GM12878 (cell line): Measurements from ENCODE around the gene PSPN. TPM values are rescaled to one million over a fixed set of nuclear protein-coding genes. Genes with fewer than 3 reads are reported as not detected.
A peak's percentile ranks its signal among the peaks of the same experiment; 100 is the strongest.

Experiments
- ATAC-seq: fragments of 200-7000 bp; cut with Tn5 transposase; 3 replicates; pipeline ENCODE4 v1.9.1; 2020; ENCODE audit warnings: mild to moderate bottlenecking, moderate library complexity
- BruUV-seq: library from RNA; stranded (reverse); fragments of 400-500 nt; replicated peaks from 2 replicates; lab custom pipeline; 2021; lab: Mats Ljungman, UMichigan
- CTCF ChIA-PET: fragments of 300-600 bp; sonication (Branson Sonifier 250); formaldehyde crosslinking; extraction: SDS; loops from one replicate; lab custom pipeline; 2021; ENCODE audit warnings: inconsistent platforms; lab: Yijun Ruan, JAX
- POLR2A ChIA-PET: fragments of 350-600 bp; formaldehyde crosslinking; extraction: SDS; loops from one replicate; lab custom pipeline; 2021; ENCODE audit warnings: inconsistent platforms; lab: Charles Lee
- RAD21 ChIA-PET: fragments of 300-600 bp; sonication (Branson Sonifier 250); formaldehyde crosslinking; loops from one replicate; lab custom pipeline; 2023; ENCODE audit warnings: antibody characterized with exemption; ENCODE audit not compliant: unreplicated experiment; lab: Charles Lee
- SMC1A ChIA-PET: fragments of 300-600 bp; sonication (Branson Sonifier 250); formaldehyde crosslinking; loops from one replicate; lab custom pipeline; 2023; ENCODE audit not compliant: unreplicated experiment, uncharacterized antibody; lab: Charles Lee
- DNase-seq: peaks from one replicate; pipeline ENCODE4 v3.0.0-alpha.2; 2011; ENCODE audit warnings: low read depth, low spot score
- FAIRE-seq: peaks from 3 replicates; lab custom pipeline; 2011; peaks lifted over from hg19 to GRCh38; lab: Jason Lieb, UNC
- H2AFZ ChIP-seq: 2 replicates; pipeline ENCODE4 v1.6.0; 2011; ENCODE audit warnings: low read depth, low read length, control low read depth; ENCODE audit not compliant: control insufficient read depth
- H3K27ac ChIP-seq: 2 replicates; pipeline ENCODE4 v1.5.1; 2011; ENCODE audit warnings: control low read depth; ENCODE audit not compliant: control insufficient read depth, insufficient read depth
- H3K27me3 ChIP-seq, 2 experiments: replicated peaks in 1 of 2; 2 replicates each; pipeline versions ENCODE4 v1.6.0 to v1.6.1; 2011; ENCODE audit warnings: low read length in 1 of 2; ENCODE audit not compliant: control insufficient read depth in 2 of 2, insufficient read depth in 2 of 2
- H3K36me3 ChIP-seq, 2 experiments: 2 replicates each; pipeline ENCODE4 v1.5.1; 2011; ENCODE audit warnings: low read length in 1 of 2; ENCODE audit not compliant: control insufficient read depth in 2 of 2, insufficient read depth in 2 of 2
- H3K4me1 ChIP-seq: 2 replicates; pipeline ENCODE4 v1.6.1; 2011; ENCODE audit warnings: mild to moderate bottlenecking, low read length, moderate library complexity, mixed read lengths; ENCODE audit not compliant: control insufficient read depth, insufficient read depth
- H3K4me2 ChIP-seq: 2 replicates; pipeline ENCODE4 v1.6.0; 2011; ENCODE audit warnings: control low read depth; ENCODE audit not compliant: control insufficient read depth, insufficient read depth
- H3K4me3 ChIP-seq: fragments of 200-600 bp; sonication (generic); 2 replicates; pipeline ENCODE4 v1.5.1; 2016
- H3K79me2 ChIP-seq: 2 replicates; pipeline ENCODE4 v1.6.0; 2011; ENCODE audit warnings: low read length; ENCODE audit not compliant: control insufficient read depth, insufficient read depth
- H3K9ac ChIP-seq: 2 replicates; pipeline ENCODE4 v1.8.0; 2011; ENCODE audit warnings: low read length, control low read depth, mixed read lengths; ENCODE audit not compliant: control insufficient read depth, insufficient read depth
- H3K9me3 ChIP-seq: replicated peaks from 3 replicates; pipeline ENCODE4 v1.5.1; 2011; ENCODE audit warnings: mild to moderate bottlenecking, low read length; ENCODE audit not compliant: control insufficient read depth, insufficient read depth
- H4K20me1 ChIP-seq: 2 replicates; pipeline ENCODE4 v1.6.0; 2011; ENCODE audit not compliant: control insufficient read depth, insufficient read depth
- BCL11A ChIP-seq: IDR thresholded peaks from 2 replicates; pipeline ENCODE4 v1.6.1; 2011; ENCODE audit warnings: low read depth, low read length
- CREB1 ChIP-seq: IDR thresholded peaks from 2 replicates; pipeline ENCODE4 v1.6.1; 2012; ENCODE audit warnings: low read depth, mild to moderate bottlenecking, inconsistent platforms
- JUND ChIP-seq: IDR thresholded peaks from 2 replicates; pipeline ENCODE4 v1.6.1; 2012; ENCODE audit warnings: low read depth, mild to moderate bottlenecking, low read length, improper control_type of control experiment, moderate library complexity
- KLF5 ChIP-seq: fragments of 450-650 bp; IDR thresholded peaks from 2 replicates; pipeline ENCODE4 v1.6.1; 2014; ENCODE audit warnings: mild to moderate bottlenecking; ENCODE audit not compliant: partially characterized antibody
- PML ChIP-seq: IDR thresholded peaks from 2 replicates; pipeline ENCODE4 v1.6.1; 2012; ENCODE audit warnings: low read length, inconsistent platforms
- POLR2A ChIP-seq: IDR thresholded peaks from 2 replicates; pipeline ENCODE4 v1.6.1; 2011; ENCODE audit warnings: low read depth, mild to moderate bottlenecking, low read length
- POLR2AphosphoS5 ChIP-seq: IDR thresholded peaks from 2 replicates; pipeline ENCODE4 v1.6.1; 2011; ENCODE audit warnings: mild to moderate bottlenecking, low read length, inconsistent platforms
- POU2F2 ChIP-seq: IDR thresholded peaks from 3 replicates; pipeline ENCODE4 v1.6.1; 2011; ENCODE audit warnings: low read depth, mild to moderate bottlenecking, low read length, borderline replicate concordance
- RAD21 ChIP-seq: IDR thresholded peaks from 2 replicates; pipeline ENCODE4 v1.6.1; 2011; ENCODE audit warnings: mild to moderate bottlenecking, low read depth, low read length, moderate library complexity; ENCODE audit not compliant: insufficient read depth
- SMAD5 ChIP-seq: IDR thresholded peaks from 2 replicates; pipeline ENCODE4 v1.6.1; 2016; ENCODE audit warnings: antibody characterized with exemption, low read depth
- SMC3 ChIP-seq: IDR thresholded peaks from 2 replicates; pipeline ENCODE4 v1.6.1; 2011; ENCODE audit warnings: low read length, improper control_type of control experiment, borderline replicate concordance
- TCF12 ChIP-seq: IDR thresholded peaks from 2 replicates; pipeline ENCODE4 v1.6.1; 2011; ENCODE audit warnings: low read depth, mild to moderate bottlenecking, low read length
- TCF3 ChIP-seq: IDR thresholded peaks from 2 replicates; pipeline ENCODE4 v1.6.1; 2012; ENCODE audit warnings: low read depth, mild to moderate bottlenecking, low read length, borderline replicate concordance; ENCODE audit not compliant: insufficient read depth
- ZNF274 ChIP-seq: IDR thresholded peaks from one replicate; pipeline ENCODE4 v1.8.0; 2011; ENCODE audit not compliant: insufficient read length, insufficient read depth
- WGBS: methylation state at CpG from one replicate; pipeline ENCODE4 v1.1.6; 2016; ENCODE audit warnings: low lambda C conversion rate; ENCODE audit not compliant: insufficient replicate concordance, insufficient coverage; ENCODE audit errors: missing lambda C conversion rate; 5-methylcytosine and 5-hydroxymethylcytosine counted together
- in situ Hi-C: fragments of 300-500 bp; cut with MboI; formaldehyde crosslinking; loops from 9 replicates; pipeline ENCODE4 v1.14.3; 2018; ENCODE audit warnings: mixed read lengths
- intact Hi-C: fragments of 100-400 bp; cut with micrococcal nuclease; formaldehyde crosslinking; loops from one replicate; pipeline ENCODE4 v1.14.2; 2022; ENCODE audit not compliant: unreplicated experiment
- polyA plus RNA-seq, 11 experiments: library from polyadenylated mRNA; depleted of rRNA in 4 of 11; unstranded in 6 of 11; stranded (reverse) in 5 of 11; fragments of >200 nt; fragmentation: Nextera tagmentation in 4 of 11; fragmentation: Illumina TruSeq in 1 of 11; extraction: Ambion mirVana in 4 of 11; extraction: Trizol in 1 of 11; gene quantifications; 1 replicate in 1 of 11; 2 replicates in 10 of 11; pipeline versions ENCODE4 v1.2.1 to v1.2.3, GENCODE V29; 2011 to 2016; ENCODE audit warnings: inconsistent platforms in 2 of 11, missing spikeins in 2 of 11, low read depth in 1 of 11
- total RNA-seq, 4 experiments: library from RNA; depleted of rRNA in 3 of 4; stranded (reverse); fragments of >200 nt in 3 of 4; fragmentation: Illumina TruSeq in 1 of 4; extraction: Trizol in 1 of 4; gene quantifications; 2 replicates each; pipeline versions ENCODE4 v1.2.1 to v1.2.3, GENCODE V29; 2013 to 2021
- TF ChIP-seq, protein P1 (sequence below): fragments of 450-650 bp; IDR thresholded peaks from 2 replicates; pipeline ENCODE4 v1.6.1; 2017; ENCODE audit warnings: mild to moderate bottlenecking, moderate library complexity
- TF ChIP-seq, protein P2 (sequence below), 3 experiments: IDR thresholded peaks in 2 of 3; conservative IDR thresholded peaks in 1 of 3; 2 replicates each; pipeline ENCODE4 v1.5.1; 2011; ENCODE audit warnings: low read depth in 3 of 3, low read length in 3 of 3, mild to moderate bottlenecking in 3 of 3, control low read depth in 2 of 3, moderate library complexity in 2 of 3, inconsistent platforms in 1 of 3, mixed read lengths in 1 of 3; ENCODE audit not compliant: control insufficient read depth in 2 of 3, insufficient read depth in 1 of 3; ENCODE audit errors: extremely low read depth in 1 of 3

PSPN gene
- total and polyA plus RNA-seq, 10 of the 15 experiments (the other 5 are each of a cell fraction or from before 2014, with no cell fraction given) = 0.27 to 1.2 (median 0.66) TPM

DNA sequence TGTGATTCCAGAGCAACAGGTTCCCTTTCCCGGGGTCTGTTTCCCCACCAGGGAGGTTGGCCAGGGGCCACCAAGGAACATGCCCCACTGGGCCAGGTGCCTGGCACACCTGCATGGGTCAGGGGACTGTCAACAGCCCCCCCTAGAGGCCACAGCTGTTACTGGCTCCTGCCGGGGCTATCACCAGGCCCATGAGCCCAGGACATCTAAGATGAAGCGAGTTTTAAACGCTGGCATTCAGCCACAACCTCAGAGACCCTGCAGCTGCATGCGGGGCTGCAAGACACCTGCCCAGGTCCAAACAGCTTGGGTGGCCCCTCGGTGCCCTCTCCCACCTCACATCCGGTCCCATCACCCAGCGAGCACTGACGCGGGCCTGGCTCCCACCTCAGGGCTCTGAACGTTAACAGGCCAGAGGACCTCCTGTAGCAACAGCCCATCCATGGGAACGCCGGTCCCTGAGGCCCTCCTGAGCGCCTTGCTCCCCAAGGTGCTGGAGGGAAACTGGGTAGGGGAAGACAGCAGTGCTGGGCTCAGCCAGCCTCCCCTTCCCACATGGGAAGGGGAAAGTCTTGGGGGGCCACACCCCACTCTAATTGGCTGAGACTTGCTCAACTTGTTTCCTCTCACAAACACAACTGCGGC, 36.8 kb upstream of the PSPN start:
- Histone ChIP-seq H3K79me2 (no peaks in the 10 kb centered on the region), H3K4me3 (no peak overlapping the region), H3K4me2 (no peak overlapping the region), H3K36me3 (peaks cover 8 to 25% of the 10 kb centered on the region in 2 experiments; a peak in 3 of 4 replicates), H3K9me3 (no peaks in the 10 kb centered on the region)
- ChIA-PET CTCF (interaction anchor here (0.6 to 1.9 kb wide), 3 partner anchors 11 to 286 kb away, joined by 3 to 5 read pairs (median 3); no protein-coding TSS in a partner anchor), SMC1A (no interaction called here)
- no peak for DNase-seq
- peak; percentile 84 for ATAC-seq
- intact Hi-C loops = no loop called here
- in situ Hi-C loops = no loop called here
- no TSS peak for BruUV-seq
- WGBS = 77% methylated on average over 15 of the region's 15 CpGs
- FAIRE-seq = no peak
- no peak for TF ChIP-seq CREB1
- 0 out of 3 replicates have a peak, but pooled peaks have one; percentile 8 for TF ChIP-seq POU2F2
- TF ChIP-seq ZNF274 = no peak
- 0 out of 2 replicates have a peak, but pooled peaks have one; percentile 40 for TF ChIP-seq TCF3
- TF ChIP-seq, protein P1, sequence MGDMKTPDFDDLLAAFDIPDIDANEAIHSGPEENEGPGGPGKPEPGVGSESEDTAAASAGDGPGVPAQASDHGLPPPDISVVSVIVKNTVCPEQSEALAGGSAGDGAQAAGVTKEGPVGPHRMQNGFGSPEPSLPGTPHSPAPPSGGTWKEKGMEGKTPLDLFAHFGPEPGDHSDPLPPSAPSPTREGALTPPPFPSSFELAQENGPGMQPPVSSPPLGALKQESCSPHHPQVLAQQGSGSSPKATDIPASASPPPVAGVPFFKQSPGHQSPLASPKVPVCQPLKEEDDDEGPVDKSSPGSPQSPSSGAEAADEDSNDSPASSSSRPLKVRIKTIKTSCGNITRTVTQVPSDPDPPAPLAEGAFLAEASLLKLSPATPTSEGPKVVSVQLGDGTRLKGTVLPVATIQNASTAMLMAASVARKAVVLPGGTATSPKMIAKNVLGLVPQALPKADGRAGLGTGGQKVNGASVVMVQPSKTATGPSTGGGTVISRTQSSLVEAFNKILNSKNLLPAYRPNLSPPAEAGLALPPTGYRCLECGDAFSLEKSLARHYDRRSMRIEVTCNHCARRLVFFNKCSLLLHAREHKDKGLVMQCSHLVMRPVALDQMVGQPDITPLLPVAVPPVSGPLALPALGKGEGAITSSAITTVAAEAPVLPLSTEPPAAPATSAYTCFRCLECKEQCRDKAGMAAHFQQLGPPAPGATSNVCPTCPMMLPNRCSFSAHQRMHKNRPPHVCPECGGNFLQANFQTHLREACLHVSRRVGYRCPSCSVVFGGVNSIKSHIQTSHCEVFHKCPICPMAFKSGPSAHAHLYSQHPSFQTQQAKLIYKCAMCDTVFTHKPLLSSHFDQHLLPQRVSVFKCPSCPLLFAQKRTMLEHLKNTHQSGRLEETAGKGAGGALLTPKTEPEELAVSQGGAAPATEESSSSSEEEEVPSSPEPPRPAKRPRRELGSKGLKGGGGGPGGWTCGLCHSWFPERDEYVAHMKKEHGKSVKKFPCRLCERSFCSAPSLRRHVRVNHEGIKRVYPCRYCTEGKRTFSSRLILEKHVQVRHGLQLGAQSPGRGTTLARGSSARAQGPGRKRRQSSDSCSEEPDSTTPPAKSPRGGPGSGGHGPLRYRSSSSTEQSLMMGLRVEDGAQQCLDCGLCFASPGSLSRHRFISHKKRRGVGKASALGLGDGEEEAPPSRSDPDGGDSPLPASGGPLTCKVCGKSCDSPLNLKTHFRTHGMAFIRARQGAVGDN = no peak
- TF ChIP-seq, protein P2, sequence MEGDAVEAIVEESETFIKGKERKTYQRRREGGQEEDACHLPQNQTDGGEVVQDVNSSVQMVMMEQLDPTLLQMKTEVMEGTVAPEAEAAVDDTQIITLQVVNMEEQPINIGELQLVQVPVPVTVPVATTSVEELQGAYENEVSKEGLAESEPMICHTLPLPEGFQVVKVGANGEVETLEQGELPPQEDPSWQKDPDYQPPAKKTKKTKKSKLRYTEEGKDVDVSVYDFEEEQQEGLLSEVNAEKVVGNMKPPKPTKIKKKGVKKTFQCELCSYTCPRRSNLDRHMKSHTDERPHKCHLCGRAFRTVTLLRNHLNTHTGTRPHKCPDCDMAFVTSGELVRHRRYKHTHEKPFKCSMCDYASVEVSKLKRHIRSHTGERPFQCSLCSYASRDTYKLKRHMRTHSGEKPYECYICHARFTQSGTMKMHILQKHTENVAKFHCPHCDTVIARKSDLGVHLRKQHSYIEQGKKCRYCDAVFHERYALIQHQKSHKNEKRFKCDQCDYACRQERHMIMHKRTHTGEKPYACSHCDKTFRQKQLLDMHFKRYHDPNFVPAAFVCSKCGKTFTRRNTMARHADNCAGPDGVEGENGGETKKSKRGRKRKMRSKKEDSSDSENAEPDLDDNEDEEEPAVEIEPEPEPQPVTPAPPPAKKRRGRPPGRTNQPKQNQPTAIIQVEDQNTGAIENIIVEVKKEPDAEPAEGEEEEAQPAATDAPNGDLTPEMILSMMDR (IDR thresholded peaks at IDR 0.05 in 2 of 3, conservative IDR thresholded peaks at IDR 0.05 in 1 of 3; ENCODE audit: control insufficient read depth in 2 of 3, extremely low read depth in 1 of 3, insufficient read depth in 1 of 3, low read depth in 3 of 3, low read length in 3 of 3) = peak; percentile 42 to 75 (median 57)
- TF ChIP-seq POLR2A = peak; percentile 61
- peak; percentile 44; the same call in 1 of the 2 replicates for TF ChIP-seq RAD21
- TF ChIP-seq KLF5 = no peak
- TF ChIP-seq JUND = no peak
- TF ChIP-seq SMC3 = peak; percentile 22; the same call in 1 of the 2 replicates
- TF ChIP-seq TCF12 = 0 out of 2 replicates have a peak, but pooled peaks have one; percentile 24
- peak; percentile 39; the same call in 1 of the 2 replicates for TF ChIP-seq BCL11A
- peak; percentile 45; the same call in 1 of the 2 replicates for TF ChIP-seq SMAD5
- peak; percentile 75 for TF ChIP-seq POLR2AphosphoS5
- peak; percentile 27; the same call in 1 of the 2 replicates for TF ChIP-seq PML
- TF ChIP-seq, all 136 proteins: peak for 11
- Histone ChIP-seq H3K9ac (no peak overlapping the region), H4K20me1 (no peaks in the 10 kb centered on the region), H3K4me1 (no peaks in the 10 kb centered on the region), H2AFZ (no peak overlapping the region), H3K27me3 (no peaks in the 10 kb centered on the region), H3K27ac (no peak overlapping the region)
- POLR2A ChIA-PET = no interaction called here
- RAD21 ChIA-PET = no interaction called here
